ENCODE data around the gene MLLT3.

Gene MLLT3

GRCh38 chr9:20407013-20407412 lies 215.3 kb downstream of the MLLT3 start:
- peak; percentile 45 for DNase-seq

- no peak for DNase-seq
Measured at GRCh38 chr9:20406344-20406743, 216.0 kb downstream of the MLLT3 start.

- DNase-seq: peak; percentile 69
Measured at GRCh38 chr9:20405616-20406015, 216.7 kb downstream of the MLLT3 start.

- peak; percentile 18 for DNase-seq
Measured at GRCh38 chr9:20405078-20405477, 217.2 kb downstream of the MLLT3 start.

GRCh38 chr9:20404192-20404813 lies 218.0 kb downstream of the MLLT3 start:
- DNase-seq: no peak

- DNase-seq: no peak
Measured at GRCh38 chr9:20403346-20403745, 219.0 kb downstream of the MLLT3 start.

- DNase-seq: no peak
Measured at GRCh38 chr9:20402273-20402875, 219.9 kb downstream of the MLLT3 start.

- peak; percentile 42 for DNase-seq
Measured at GRCh38 chr9:20398536-20399338, 223.6 kb downstream of the MLLT3 start.

- DNase-seq: no peak
Measured at GRCh38 chr9:20397348-20397747, 225.0 kb downstream of the MLLT3 start.

GRCh38 chr9:20396509-20396908 lies 225.8 kb downstream of the MLLT3 start:
- DNase-seq: no peak

GRCh38 chr9:20395651-20396050 lies 226.6 kb downstream of the MLLT3 start:
- DNase-seq: no peak

- DNase-seq: no peak
Measured at GRCh38 chr9:20394969-20395368, 227.3 kb downstream of the MLLT3 start.

GRCh38 chr9:20391208-20391607 lies 231.1 kb downstream of the MLLT3 start:
- no peak for DNase-seq

- DNase-seq: no peak
Measured at GRCh38 chr9:20390400-20390799, 231.9 kb downstream of the MLLT3 start.

- no peak for DNase-seq
Measured at GRCh38 chr9:20387062-20387461, 235.2 kb downstream of the MLLT3 start.

GRCh38 chr9:20384642-20385041 lies 237.7 kb downstream of the MLLT3 start:
- DNase-seq: no peak

- peak; percentile 98 for DNase-seq
Measured at GRCh38 chr9:20382460-20383071, 239.7 kb downstream of the MLLT3 start.

GRCh38 chr9:20380546-20380945 lies 241.8 kb downstream of the MLLT3 start:
- peak; percentile 47 for DNase-seq

- DNase-seq: peak; percentile 42
Measured at GRCh38 chr9:20379804-20380225, 242.5 kb downstream of the MLLT3 start.

- DNase-seq: no peak
Measured at GRCh38 chr9:20378851-20379250, 243.4 kb downstream of the MLLT3 start.

- peak; percentile 33 for DNase-seq
Measured at GRCh38 chr9:20377790-20378189, 244.5 kb downstream of the MLLT3 start.

GRCh38 chr9:20376731-20377375 lies 245.4 kb downstream of the MLLT3 start:
- peak; percentile 86 for DNase-seq

GRCh38 chr9:20376042-20376441 lies 246.3 kb downstream of the MLLT3 start:
- no peak for DNase-seq
